WTC11 (cell line): ENCODE measurements around the gene WDR46. TPM values are rescaled to one million over a fixed set of nuclear protein-coding genes. Genes with fewer than 3 reads are reported as not detected.

Source experiments
- ATAC-seq: fragments of 200-7000 bp; cut with Tn5 transposase; 2 replicates; pipeline ENCODE4 v1.10.0; 2021; ENCODE audit warnings: mild to moderate bottlenecking, moderate library complexity
- CTCF ChIA-PET: fragments of 300-600 bp; sonication (Branson Sonifier 250); formaldehyde crosslinking; loops from one replicate; lab custom pipeline; 2021; ENCODE audit warnings: antibody characterized with exemption; lab: Charles Lee
- POLR2A ChIA-PET: fragments of 350-600 bp; sonication (Branson Sonifier 250); formaldehyde crosslinking; loops from one replicate; lab custom pipeline; 2021; ENCODE audit warnings: antibody characterized with exemption; lab: Charles Lee
- DNase-seq: peaks from one replicate; pipeline ENCODE4 v3.0.0; 2021; ENCODE audit warnings: low spot score
- H3K27ac Mint-ChIP-seq: 2 replicates; pipeline ENCODE4 v1.8.0; 2021; ENCODE audit warnings: mixed read lengths
- H3K27me3 Mint-ChIP-seq: 2 replicates; pipeline ENCODE4 v1.8.0; 2021; ENCODE audit warnings: low read depth, mild to moderate bottlenecking, moderate library complexity, mixed read lengths
- H3K36me3 Mint-ChIP-seq: 2 replicates; pipeline ENCODE4 v1.8.0; 2021; ENCODE audit warnings: mixed read lengths
- H3K4me1 Mint-ChIP-seq: 2 replicates; pipeline ENCODE4 v1.8.0; 2022; ENCODE audit warnings: mixed read lengths
- H3K4me3 Mint-ChIP-seq: 2 replicates; pipeline ENCODE4 v1.8.0; 2021; ENCODE audit warnings: mild to moderate bottlenecking, moderate library complexity, mixed read lengths
- H3K9me3 Mint-ChIP-seq: 2 replicates; pipeline ENCODE4 v1.8.0; 2021; ENCODE audit warnings: mixed read lengths
- CREB1 ChIP-seq: sonication (generic); formaldehyde crosslinking; IDR thresholded peaks from 2 replicates; pipeline ENCODE4 v1.8.0; 2023; ENCODE audit warnings: mild to moderate bottlenecking, missing genetic modification reagents
- ETV6 ChIP-seq: sonication (generic); formaldehyde crosslinking; IDR thresholded peaks from 2 replicates; pipeline ENCODE4 v1.8.1; 2022; ENCODE audit warnings: mild to moderate bottlenecking, missing genetic modification reagents
- GABPB1 ChIP-seq: sonication (generic); formaldehyde crosslinking; IDR thresholded peaks from 2 replicates; pipeline ENCODE4 v1.8.1; 2023; ENCODE audit warnings: mild to moderate bottlenecking, missing genetic modification reagents
- HMGA2 ChIP-seq: fragments of 250-450 bp; sonication (Bioruptor Pico); IDR thresholded peaks from 2 replicates; pipeline ENCODE4 v1.4.0; 2021; ENCODE audit warnings: mild to moderate bottlenecking, moderate library complexity
- RELA ChIP-seq: sonication (generic); formaldehyde crosslinking; IDR thresholded peaks from 2 replicates; pipeline ENCODE4 v1.8.1; 2022; ENCODE audit warnings: missing genetic modification reagents, mild to moderate bottlenecking, borderline replicate concordance
- SOX15 ChIP-seq: fragments of 250-450 bp; sonication (Bioruptor Pico); IDR thresholded peaks from 2 replicates; pipeline ENCODE4 v1.9.0; 2021; ENCODE audit warnings: mild to moderate bottlenecking
- ZNF263 ChIP-seq: sonication (generic); formaldehyde crosslinking; IDR thresholded peaks from 2 replicates; pipeline ENCODE4 v1.8.1; 2022; ENCODE audit warnings: low read depth, mild to moderate bottlenecking, moderate library complexity, missing genetic modification reagents
- ZNF416 ChIP-seq: fragments of 250-450 bp; sonication (Bioruptor Pico); IDR thresholded peaks from 2 replicates; pipeline ENCODE4 v1.9.0; 2021; ENCODE audit warnings: mild to moderate bottlenecking, inconsistent platforms
- total RNA-seq: library from RNA; stranded (reverse); gene quantifications from 3 replicates; pipeline ENCODE4 v1.2.3, GENCODE V29; 2021
- TF ChIP-seq, protein P1 (sequence below): sonication (generic); formaldehyde crosslinking; IDR thresholded peaks from 2 replicates; pipeline ENCODE4 v1.8.1; 2022; ENCODE audit warnings: low read depth, missing genetic modification reagents, borderline replicate concordance
- TF ChIP-seq, protein P2 (sequence below): fragments of 250-450 bp; sonication (Bioruptor Pico); IDR thresholded peaks from 2 replicates; pipeline ENCODE4 v2.1.2; 2022; ENCODE audit warnings: mild to moderate bottlenecking, moderate library complexity
- TF ChIP-seq, protein P3 (sequence below): fragments of 250-450 bp; sonication (Bioruptor Pico); IDR thresholded peaks from 2 replicates; pipeline ENCODE4 v1.9.0; 2021; ENCODE audit warnings: moderate library complexity, mild to moderate bottlenecking, inconsistent platforms, borderline replicate concordance
- TF ChIP-seq, protein P4 (sequence below): sonication (generic); formaldehyde crosslinking; IDR thresholded peaks from 2 replicates; pipeline ENCODE4 v1.8.1; 2022; ENCODE audit warnings: missing genetic modification reagents, borderline replicate concordance
- TF ChIP-seq, protein P5 (sequence below): fragments of 250-450 bp; sonication (Bioruptor Pico); IDR thresholded peaks from 2 replicates; pipeline ENCODE4 v1.9.0; 2021; ENCODE audit warnings: mild to moderate bottlenecking
- TF ChIP-seq, protein P6 (sequence below): sonication (generic); formaldehyde crosslinking; conservative IDR thresholded peaks from 2 replicates; pipeline ENCODE4 v1.8.1; 2023; ENCODE audit warnings: mild to moderate bottlenecking, low read depth, missing genetic modification reagents, moderate library complexity
- TF ChIP-seq, protein P7 (sequence below): sonication (generic); formaldehyde crosslinking; IDR thresholded peaks from 2 replicates; pipeline ENCODE4 v1.8.1; 2022; ENCODE audit warnings: mild to moderate bottlenecking, missing genetic modification reagents, moderate library complexity, borderline replicate concordance
- TF ChIP-seq, protein P8 (sequence below): sonication (generic); formaldehyde crosslinking; IDR thresholded peaks from 2 replicates; pipeline ENCODE4 v1.8.0; 2022; ENCODE audit warnings: missing genetic modification reagents

WDR46 gene
- total RNA-seq, 1 experiment from 2014 or later: 94.5 TPM

DNA sequence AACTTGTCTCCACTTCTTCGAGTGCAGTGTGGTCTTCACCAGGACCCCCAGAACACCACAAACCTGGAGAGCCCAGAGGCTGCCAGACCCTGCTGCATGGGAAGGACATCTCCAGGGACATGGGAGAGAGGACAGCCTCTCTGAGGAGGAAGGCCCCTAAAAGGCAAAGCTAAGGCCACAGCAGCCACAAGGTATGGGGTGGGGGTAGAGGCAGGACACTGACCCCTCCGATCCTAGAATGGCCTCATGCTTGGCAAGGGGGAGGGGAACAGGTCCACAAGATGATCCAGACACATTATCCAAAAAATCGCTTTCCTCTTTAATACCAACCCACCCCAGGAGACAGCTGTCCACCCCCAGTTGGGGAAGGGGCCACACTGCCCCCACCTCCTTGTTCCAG is 10.2 kb downstream of the WDR46 start:
- H3K27me3 Mint-ChIP-seq: no peaks in the 10 kb centered on the region
- CTCF ChIA-PET: interaction anchor here (0.6 to 3.1 kb wide), 7 partner anchors 11 to 353 kb away, joined by 3 to 40 read pairs (median 24); partner anchors contain the start of genes PFDN6, RGL2 and WDR46
- no peaks in the 10 kb centered on the region for H3K9me3 Mint-ChIP-seq
- H3K4me3 Mint-ChIP-seq: peak overlapping the region; percentile 82; the same call in 1 of the 2 replicates
- no peak for ATAC-seq
- TF ChIP-seq GABPB1 (no peak), SOX15 (no peak), HMGA2 (no peak)
- TF ChIP-seq, protein P1, sequence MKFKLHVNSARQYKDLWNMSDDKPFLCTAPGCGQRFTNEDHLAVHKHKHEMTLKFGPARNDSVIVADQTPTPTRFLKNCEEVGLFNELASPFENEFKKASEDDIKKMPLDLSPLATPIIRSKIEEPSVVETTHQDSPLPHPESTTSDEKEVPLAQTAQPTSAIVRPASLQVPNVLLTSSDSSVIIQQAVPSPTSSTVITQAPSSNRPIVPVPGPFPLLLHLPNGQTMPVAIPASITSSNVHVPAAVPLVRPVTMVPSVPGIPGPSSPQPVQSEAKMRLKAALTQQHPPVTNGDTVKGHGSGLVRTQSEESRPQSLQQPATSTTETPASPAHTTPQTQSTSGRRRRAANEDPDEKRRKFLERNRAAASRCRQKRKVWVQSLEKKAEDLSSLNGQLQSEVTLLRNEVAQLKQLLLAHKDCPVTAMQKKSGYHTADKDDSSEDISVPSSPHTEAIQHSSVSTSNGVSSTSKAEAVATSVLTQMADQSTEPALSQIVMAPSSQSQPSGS (CRISPR knock-in tag): no peak
- TF ChIP-seq, protein P2, sequence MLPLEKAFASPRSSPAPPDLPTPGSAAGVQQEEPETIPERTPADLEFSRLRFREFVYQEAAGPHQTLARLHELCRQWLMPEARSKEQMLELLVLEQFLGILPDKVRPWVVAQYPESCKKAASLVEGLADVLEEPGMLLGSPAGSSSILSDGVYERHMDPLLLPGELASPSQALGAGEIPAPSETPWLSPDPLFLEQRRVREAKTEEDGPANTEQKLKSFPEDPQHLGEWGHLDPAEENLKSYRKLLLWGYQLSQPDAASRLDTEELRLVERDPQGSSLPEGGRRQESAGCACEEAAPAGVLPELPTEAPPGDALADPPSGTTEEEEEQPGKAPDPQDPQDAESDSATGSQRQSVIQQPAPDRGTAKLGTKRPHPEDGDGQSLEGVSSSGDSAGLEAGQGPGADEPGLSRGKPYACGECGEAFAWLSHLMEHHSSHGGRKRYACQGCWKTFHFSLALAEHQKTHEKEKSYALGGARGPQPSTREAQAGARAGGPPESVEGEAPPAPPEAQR (CRISPR knock-in tag): no peak
- TF ChIP-seq, protein P3, sequence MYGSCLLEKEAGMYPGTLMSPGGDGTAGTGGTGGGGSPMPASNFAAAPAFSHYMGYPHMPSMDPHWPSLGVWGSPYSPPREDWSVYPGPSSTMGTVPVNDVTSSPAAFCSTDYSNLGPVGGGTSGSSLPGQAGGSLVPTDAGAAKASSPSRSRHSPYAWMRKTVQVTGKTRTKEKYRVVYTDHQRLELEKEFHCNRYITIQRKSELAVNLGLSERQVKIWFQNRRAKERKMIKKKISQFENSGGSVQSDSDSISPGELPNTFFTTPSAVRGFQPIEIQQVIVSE (CRISPR knock-in tag): no peak
- H3K36me3 Mint-ChIP-seq: peaks cover 34% of the 10 kb centered on the region
- H3K27ac Mint-ChIP-seq: no peak overlapping the region
- POLR2A ChIA-PET: interaction anchor here (0.9 to 3.2 kb wide), 2 partner anchors 11 to 307 kb away, joined by 4 to 27 read pairs; partner anchors contain the start of genes PFDN6 and WDR46
- H3K4me1 Mint-ChIP-seq: peaks cover 39% of the 10 kb centered on the region
- DNase-seq: no peak

DNA sequence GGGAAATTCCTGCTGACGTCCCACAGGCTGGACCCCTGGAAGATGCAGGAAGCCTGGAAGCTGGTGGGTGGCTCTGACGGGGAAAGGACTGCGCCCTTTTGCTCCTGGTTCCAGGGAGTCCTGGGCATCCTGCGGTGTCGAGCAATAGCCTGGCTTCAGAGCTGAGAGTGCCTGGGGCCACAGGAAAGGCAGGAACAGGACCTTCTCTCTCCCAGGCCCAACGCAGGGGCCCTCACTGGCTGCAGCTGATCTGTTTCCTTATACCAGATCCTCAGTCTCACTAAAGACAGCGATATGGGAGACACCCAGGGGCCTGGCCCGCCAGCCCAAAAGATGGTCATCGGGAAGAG is 10.7 kb downstream of the WDR46 start:
- ChIA-PET POLR2A (interaction anchor here (0.9 to 3.2 kb wide), 4 partner anchors 11 to 307 kb away, joined by 3 to 27 read pairs (median 6); partner anchors contain the start of genes PFDN6, WDR46 and ZBTB22), CTCF (interaction anchor here (0.6 to 3.1 kb wide), 11 partner anchors 11 to 354 kb away, joined by 3 to 40 read pairs (median 11); partner anchors contain the start of genes PFDN6, PHF1, RGL2 and WDR46)
- H3K4me3 Mint-ChIP-seq: peak overlapping the region; percentile 82
- no peak for ATAC-seq
- H3K27ac Mint-ChIP-seq: no peak overlapping the region
- peaks cover 43% of the 10 kb centered on the region for H3K4me1 Mint-ChIP-seq
- peaks cover 38% of the 10 kb centered on the region for H3K36me3 Mint-ChIP-seq
- no peaks in the 10 kb centered on the region for H3K27me3 Mint-ChIP-seq
- DNase-seq: no peak
- H3K9me3 Mint-ChIP-seq: no peaks in the 10 kb centered on the region
- TF ChIP-seq, protein P4, sequence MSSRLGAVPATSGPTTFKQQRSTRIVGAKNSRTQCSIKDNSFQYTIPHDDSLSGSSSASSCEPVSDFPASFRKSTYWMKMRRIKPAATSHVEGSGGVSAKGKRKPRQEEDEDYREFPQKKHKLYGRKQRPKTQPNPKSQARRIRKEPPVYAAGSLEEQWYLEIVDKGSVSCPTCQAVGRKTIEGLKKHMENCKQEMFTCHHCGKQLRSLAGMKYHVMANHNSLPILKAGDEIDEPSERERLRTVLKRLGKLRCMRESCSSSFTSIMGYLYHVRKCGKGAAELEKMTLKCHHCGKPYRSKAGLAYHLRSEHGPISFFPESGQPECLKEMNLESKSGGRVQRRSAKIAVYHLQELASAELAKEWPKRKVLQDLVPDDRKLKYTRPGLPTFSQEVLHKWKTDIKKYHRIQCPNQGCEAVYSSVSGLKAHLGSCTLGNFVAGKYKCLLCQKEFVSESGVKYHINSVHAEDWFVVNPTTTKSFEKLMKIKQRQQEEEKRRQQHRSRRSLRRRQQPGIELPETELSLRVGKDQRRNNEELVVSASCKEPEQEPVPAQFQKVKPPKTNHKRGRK (CRISPR knock-in tag): no peak
- TF ChIP-seq ETV6: no peak
- no peak for TF ChIP-seq RELA (CRISPR knock-in tag)
- TF ChIP-seq, protein P5, sequence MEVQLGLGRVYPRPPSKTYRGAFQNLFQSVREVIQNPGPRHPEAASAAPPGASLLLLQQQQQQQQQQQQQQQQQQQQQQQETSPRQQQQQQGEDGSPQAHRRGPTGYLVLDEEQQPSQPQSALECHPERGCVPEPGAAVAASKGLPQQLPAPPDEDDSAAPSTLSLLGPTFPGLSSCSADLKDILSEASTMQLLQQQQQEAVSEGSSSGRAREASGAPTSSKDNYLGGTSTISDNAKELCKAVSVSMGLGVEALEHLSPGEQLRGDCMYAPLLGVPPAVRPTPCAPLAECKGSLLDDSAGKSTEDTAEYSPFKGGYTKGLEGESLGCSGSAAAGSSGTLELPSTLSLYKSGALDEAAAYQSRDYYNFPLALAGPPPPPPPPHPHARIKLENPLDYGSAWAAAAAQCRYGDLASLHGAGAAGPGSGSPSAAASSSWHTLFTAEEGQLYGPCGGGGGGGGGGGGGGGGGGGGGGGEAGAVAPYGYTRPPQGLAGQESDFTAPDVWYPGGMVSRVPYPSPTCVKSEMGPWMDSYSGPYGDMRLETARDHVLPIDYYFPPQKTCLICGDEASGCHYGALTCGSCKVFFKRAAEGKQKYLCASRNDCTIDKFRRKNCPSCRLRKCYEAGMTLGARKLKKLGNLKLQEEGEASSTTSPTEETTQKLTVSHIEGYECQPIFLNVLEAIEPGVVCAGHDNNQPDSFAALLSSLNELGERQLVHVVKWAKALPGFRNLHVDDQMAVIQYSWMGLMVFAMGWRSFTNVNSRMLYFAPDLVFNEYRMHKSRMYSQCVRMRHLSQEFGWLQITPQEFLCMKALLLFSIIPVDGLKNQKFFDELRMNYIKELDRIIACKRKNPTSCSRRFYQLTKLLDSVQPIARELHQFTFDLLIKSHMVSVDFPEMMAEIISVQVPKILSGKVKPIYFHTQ (CRISPR knock-in tag): no peak
- TF ChIP-seq CREB1 (CRISPR knock-in tag): no peak
- no peak for TF ChIP-seq ZNF416
- TF ChIP-seq, protein P1 (CRISPR knock-in tag): no peak
- TF ChIP-seq, protein P6, sequence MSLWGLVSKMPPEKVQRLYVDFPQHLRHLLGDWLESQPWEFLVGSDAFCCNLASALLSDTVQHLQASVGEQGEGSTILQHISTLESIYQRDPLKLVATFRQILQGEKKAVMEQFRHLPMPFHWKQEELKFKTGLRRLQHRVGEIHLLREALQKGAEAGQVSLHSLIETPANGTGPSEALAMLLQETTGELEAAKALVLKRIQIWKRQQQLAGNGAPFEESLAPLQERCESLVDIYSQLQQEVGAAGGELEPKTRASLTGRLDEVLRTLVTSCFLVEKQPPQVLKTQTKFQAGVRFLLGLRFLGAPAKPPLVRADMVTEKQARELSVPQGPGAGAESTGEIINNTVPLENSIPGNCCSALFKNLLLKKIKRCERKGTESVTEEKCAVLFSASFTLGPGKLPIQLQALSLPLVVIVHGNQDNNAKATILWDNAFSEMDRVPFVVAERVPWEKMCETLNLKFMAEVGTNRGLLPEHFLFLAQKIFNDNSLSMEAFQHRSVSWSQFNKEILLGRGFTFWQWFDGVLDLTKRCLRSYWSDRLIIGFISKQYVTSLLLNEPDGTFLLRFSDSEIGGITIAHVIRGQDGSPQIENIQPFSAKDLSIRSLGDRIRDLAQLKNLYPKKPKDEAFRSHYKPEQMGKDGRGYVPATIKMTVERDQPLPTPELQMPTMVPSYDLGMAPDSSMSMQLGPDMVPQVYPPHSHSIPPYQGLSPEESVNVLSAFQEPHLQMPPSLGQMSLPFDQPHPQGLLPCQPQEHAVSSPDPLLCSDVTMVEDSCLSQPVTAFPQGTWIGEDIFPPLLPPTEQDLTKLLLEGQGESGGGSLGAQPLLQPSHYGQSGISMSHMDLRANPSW (CRISPR knock-in tag): no peak
- TF ChIP-seq, protein P7, sequence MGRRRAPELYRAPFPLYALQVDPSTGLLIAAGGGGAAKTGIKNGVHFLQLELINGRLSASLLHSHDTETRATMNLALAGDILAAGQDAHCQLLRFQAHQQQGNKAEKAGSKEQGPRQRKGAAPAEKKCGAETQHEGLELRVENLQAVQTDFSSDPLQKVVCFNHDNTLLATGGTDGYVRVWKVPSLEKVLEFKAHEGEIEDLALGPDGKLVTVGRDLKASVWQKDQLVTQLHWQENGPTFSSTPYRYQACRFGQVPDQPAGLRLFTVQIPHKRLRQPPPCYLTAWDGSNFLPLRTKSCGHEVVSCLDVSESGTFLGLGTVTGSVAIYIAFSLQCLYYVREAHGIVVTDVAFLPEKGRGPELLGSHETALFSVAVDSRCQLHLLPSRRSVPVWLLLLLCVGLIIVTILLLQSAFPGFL: no peak
- TF ChIP-seq ZNF263 (CRISPR knock-in tag): no peak
- TF ChIP-seq, protein P8, sequence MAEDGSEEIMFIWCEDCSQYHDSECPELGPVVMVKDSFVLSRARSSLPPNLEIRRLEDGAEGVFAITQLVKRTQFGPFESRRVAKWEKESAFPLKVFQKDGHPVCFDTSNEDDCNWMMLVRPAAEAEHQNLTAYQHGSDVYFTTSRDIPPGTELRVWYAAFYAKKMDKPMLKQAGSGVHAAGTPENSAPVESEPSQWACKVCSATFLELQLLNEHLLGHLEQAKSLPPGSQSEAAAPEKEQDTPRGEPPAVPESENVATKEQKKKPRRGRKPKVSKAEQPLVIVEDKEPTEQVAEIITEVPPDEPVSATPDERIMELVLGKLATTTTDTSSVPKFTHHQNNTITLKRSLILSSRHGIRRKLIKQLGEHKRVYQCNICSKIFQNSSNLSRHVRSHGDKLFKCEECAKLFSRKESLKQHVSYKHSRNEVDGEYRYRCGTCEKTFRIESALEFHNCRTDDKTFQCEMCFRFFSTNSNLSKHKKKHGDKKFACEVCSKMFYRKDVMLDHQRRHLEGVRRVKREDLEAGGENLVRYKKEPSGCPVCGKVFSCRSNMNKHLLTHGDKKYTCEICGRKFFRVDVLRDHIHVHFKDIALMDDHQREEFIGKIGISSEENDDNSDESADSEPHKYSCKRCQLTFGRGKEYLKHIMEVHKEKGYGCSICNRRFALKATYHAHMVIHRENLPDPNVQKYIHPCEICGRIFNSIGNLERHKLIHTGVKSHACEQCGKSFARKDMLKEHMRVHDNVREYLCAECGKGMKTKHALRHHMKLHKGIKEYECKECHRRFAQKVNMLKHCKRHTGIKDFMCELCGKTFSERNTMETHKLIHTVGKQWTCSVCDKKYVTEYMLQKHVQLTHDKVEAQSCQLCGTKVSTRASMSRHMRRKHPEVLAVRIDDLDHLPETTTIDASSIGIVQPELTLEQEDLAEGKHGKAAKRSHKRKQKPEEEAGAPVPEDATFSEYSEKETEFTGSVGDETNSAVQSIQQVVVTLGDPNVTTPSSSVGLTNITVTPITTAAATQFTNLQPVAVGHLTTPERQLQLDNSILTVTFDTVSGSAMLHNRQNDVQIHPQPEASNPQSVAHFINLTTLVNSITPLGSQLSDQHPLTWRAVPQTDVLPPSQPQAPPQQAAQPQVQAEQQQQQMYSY: no peak
